NCI-H1105 treated with DMSO at 0.1 percent for 48 hours (cell line): ENCODE results near the gene RASGRP1.

ENCODE experiments used
- DNase-seq: peaks from one replicate; lab custom pipeline; 2025; lab: John Stamatoyannopoulos, UW

Gene RASGRP1

GRCh38 chr15:38504680-38505467 lies 59.7 kb downstream of the RASGRP1 start:
- DNase-seq = no peak

- DNase-seq = peak; percentile 73
Observed at GRCh38 chr15:38503496-38503895, 61.1 kb downstream of the RASGRP1 start.

- no peak for DNase-seq
Observed at GRCh38 chr15:38499651-38500050, 65.0 kb downstream of the RASGRP1 start.

GRCh38 chr15:38496151-38496550 lies 68.5 kb downstream of the RASGRP1 start:
- no peak for DNase-seq

GRCh38 chr15:38490242-38490922 lies 74.2 kb downstream of the RASGRP1 start:
- DNase-seq = no peak

- no peak for DNase-seq
Observed at GRCh38 chr15:38487378-38487777, 77.2 kb downstream of the RASGRP1 start.

DNA sequence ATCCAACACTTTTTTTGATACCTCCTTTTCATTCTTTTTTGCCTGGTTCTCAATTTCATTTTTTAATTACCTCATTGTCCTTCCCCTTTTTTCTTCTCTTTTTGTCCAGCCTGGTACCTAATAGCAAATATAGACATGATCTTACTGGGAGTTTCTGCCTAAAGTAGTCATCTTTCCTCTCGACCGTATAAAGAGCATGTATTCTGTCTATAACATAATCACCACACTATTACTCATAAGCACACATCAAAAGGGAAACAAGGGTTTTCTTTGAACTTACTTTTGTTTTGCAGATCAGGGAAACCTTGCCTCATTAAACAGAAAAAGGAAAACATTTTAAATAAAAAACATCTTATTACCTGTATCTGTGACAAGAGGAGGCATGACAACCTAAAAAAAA lies 77.7 kb downstream of the RASGRP1 start:
- DNase-seq = no peak

- no peak for DNase-seq
Observed at GRCh38 chr15:38482572-38482971, 82.0 kb downstream of the RASGRP1 start.

- DNase-seq = no peak
Observed at GRCh38 chr15:38481761-38482160, 82.9 kb downstream of the RASGRP1 start.

DNA sequence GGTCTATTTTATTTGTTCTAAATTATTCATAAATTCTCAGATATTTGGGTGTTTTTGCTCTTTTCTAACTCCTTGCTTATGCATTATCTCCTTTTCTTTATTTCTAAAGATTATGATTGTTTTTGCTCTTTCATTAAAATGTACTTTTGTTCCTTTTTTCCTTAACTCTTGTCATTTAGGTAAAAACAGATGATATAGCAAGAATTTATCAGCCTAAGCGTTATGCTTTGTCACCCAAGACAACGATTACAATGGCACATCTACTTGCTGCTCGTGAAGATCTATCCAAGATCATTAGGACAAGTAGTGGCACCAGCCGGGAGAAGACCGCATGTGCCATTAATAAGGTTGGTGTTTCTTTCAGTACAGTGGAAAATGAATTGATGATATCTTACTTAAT lies 83.5 kb downstream of the RASGRP1 start:
- DNase-seq = no peak

- no peak for DNase-seq
Observed at GRCh38 chr15:38479756-38480155, 84.9 kb downstream of the RASGRP1 start.

DNA sequence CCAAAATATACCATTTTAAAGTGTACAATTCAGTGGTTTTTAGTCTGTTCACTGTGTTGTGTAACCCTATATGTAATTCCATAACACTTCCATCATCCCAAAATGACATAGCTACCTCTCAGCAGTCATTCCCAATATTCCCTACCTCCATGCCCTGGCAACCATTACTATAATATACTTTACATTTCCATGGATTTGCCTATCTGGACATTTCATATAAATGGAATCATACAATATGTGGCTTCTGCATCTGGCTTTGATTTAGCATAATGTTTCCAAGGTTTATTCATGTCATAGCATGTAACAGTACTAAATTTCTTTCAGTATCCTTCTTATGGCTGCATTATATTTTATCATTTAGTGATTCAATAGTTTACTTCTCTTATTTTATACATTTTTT lies 85.3 kb downstream of the RASGRP1 start:
- DNase-seq = no peak

DNA sequence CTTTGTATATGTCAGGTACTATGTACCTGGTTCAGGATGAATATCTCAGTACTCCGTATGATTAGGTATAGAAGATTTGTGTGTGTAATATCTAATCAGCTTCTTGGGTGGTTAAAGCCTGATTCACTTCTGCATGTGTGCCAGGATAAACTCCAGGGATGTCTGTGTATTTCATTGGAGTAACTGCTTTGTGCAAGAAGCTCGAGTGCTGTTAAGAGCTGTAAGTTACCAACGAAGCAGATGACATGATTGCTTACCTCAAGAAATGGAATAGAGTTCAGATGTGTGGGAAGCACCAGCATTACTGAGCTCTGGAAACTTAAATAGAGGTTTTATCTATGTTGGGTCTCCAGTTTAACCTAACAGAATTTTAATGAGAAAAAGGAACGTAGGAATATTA lies 87.0 kb downstream of the RASGRP1 start:
- no peak for DNase-seq

- no peak for DNase-seq
Observed at GRCh38 chr15:38476120-38476519, 88.5 kb downstream of the RASGRP1 start.

DNA sequence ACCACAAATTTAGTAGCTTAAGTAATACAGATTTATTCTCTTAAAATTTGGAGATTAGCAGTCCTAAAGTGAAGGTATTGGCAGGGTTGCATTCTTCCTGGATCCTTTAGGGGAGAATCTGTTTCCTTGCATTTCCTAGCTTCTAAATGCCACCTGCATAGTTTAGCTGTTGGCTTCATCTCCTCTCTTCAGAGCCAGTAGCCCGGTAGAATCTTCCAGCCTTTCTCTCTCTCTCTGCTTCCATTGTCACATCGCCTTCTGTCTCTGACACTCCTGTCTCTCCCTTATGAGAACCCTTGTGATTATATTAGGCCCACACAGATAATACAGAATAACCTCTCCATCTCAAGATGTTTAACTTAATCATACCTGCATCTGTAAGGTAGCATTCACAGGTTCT lies 89.3 kb downstream of the RASGRP1 start:
- no peak for DNase-seq

GRCh38 chr15:38474155-38474757 lies 90.4 kb downstream of the RASGRP1 start:
- peak; percentile 27 for DNase-seq

DNA sequence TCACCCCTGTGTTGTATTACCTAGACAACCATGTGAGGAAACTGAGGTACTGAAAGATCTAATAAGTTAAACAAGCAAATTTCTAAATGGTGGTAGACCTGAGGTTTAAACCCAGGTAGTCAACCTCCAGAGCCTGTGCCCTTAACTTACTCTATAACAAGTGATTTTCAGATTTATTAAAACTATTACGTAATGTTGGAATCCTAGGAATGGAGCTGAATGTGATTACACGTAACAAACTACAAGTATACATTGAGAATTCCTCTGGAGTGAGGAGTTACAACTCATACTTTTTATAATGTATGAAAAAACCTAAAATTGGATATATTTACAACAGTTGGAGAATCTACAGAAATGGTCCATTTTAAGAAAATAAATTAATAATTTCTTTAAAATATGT lies 92.6 kb downstream of the RASGRP1 start:
- no peak for DNase-seq

- no peak for DNase-seq
Observed at GRCh38 chr15:38470816-38471215, 93.8 kb downstream of the RASGRP1 start.

DNA sequence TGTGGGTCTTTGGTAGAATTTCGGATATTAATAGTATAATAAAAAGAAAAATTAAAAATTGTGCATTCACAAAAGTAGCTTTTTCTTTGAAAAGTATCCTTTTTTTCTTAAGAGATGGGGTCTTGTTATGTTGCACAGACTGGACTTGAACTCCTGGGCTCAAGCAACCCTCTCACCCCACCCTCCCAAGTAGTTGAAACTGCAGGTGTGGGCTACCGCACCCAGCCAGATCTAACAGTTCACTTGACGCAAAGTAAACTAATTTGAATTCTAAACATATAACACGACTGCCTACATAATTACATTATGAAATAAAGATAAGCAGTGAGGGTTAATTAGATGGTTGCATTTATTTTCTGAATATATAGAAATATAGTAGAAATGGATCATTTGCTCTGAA lies 99.9 kb downstream of the RASGRP1 start:
- DNase-seq = no peak

GRCh38 chr15:38463893-38464292 lies 100.7 kb downstream of the RASGRP1 start:
- peak; percentile 65 for DNase-seq

DNA sequence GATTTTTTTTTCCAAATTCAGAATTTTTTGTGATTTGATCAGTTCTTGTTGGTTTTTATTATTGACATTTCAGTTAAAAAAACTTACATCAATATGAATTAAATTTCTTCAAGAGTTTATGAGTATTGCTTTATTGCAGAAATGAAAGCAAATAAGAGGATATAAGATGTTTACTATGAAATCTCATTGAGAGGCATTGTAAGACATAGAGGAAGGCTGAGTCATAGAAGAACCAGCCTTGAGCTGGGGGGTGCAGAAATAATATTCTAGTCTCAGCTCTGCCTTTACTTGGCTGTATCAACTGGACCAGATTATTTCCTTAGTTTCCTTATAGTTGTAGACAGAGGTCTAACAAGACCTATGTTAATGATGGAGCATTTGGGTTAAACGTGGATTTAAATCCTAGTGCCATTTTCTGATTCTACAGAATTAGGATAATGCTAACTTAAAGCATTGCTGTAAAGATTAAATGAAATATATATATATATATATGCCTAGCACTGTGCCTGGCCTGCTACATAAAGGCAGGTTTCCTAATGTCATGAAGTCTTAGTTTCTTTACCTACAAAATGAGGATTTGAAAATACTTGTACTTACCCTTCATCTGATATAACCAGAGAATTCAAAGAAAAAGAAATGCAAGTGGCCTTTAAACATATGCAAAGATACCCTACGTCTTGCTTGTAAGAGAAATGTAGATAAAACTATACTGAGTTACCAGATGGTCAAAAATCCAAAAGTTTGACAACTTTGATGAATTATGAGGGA lies 103.4 kb downstream of the RASGRP1 start:
- DNase-seq = no peak

GRCh38 chr15:38460543-38460942 lies 104.1 kb downstream of the RASGRP1 start:
- no peak for DNase-seq
